Measurements from ENCODE around the gene APH1A. TPM values are rescaled to one million over a fixed set of nuclear protein-coding genes. Genes with fewer than 3 reads are reported as not detected.

The APH1A gene
- total RNA-seq, 1 donor from 2014 or later, result 170 TPM

GRCh38 chr1:150302338-150302737 lies 33.5 kb upstream of the APH1A start:
- Histone ChIP-seq H3K27me3 (ENCODE audit: control insufficient read depth, insufficient read depth, low read length) (no peaks in the 10 kb centered on the region), H3K4me3 (ENCODE audit: low read depth, low read length) (no peak overlapping the region), H3K36me3 (ENCODE audit: control insufficient read depth, insufficient read depth, low read length) (peaks cover 9% of the 10 kb centered on the region)
- FAIRE-seq (no peak), DNase-seq (ENCODE audit: low read depth) (no peak)
- no peak for TF ChIP-seq CTCF (IDR thresholded peaks at IDR 0.05; ENCODE audit: insufficient read depth, low read length, severe bottlenecking)

GRCh38 chr1:150299716-150300115 lies 30.9 kb upstream of the APH1A start:
- TF ChIP-seq CTCF (IDR thresholded peaks at IDR 0.05; ENCODE audit: insufficient read depth, low read length, severe bottlenecking), result no peak
- Histone ChIP-seq H3K36me3 (ENCODE audit: control insufficient read depth, insufficient read depth, low read length) (peaks cover 11% of the 10 kb centered on the region), H3K4me3 (ENCODE audit: low read depth, low read length) (no peak overlapping the region), H3K27me3 (ENCODE audit: control insufficient read depth, insufficient read depth, low read length) (no peaks in the 10 kb centered on the region)
- DNase-seq (ENCODE audit: low read depth) (no peak), FAIRE-seq (no peak)

- Histone ChIP-seq H3K4me3 (ENCODE audit: low read depth, low read length) (no peak overlapping the region), H3K36me3 (ENCODE audit: control insufficient read depth, insufficient read depth, low read length) (peaks cover 5% of the 10 kb centered on the region), H3K27me3 (ENCODE audit: control insufficient read depth, insufficient read depth, low read length) (no peaks in the 10 kb centered on the region)
- DNase-seq (ENCODE audit: low read depth) (no peak), FAIRE-seq (no peak)
- TF ChIP-seq CTCF (IDR thresholded peaks at IDR 0.05; ENCODE audit: insufficient read depth, low read length, severe bottlenecking), result no peak
Measured at GRCh38 chr1:150295476-150295875, 26.7 kb upstream of the APH1A start.

GRCh38 chr1:150293433-150294253 lies 24.8 kb upstream of the APH1A start, which contains the start of gene MRPS21:
TSS of gene MRPS21 (plus strand) at chr1:150293861. CDS start at chr1:150294367, 506 bp downstream.
- FAIRE-seq (no peak), DNase-seq (ENCODE audit: low read depth) (peak; percentile 75)
- Histone ChIP-seq H3K27me3 (ENCODE audit: control insufficient read depth, insufficient read depth, low read length) (no peaks in the 10 kb centered on the region), H3K4me3 (ENCODE audit: low read depth, low read length) (peak within 1 kb of the TSS; percentile 82), H3K36me3 (ENCODE audit: control insufficient read depth, insufficient read depth, low read length) (peaks cover 5% of the 10 kb centered on the region)
- no peak for TF ChIP-seq CTCF (IDR thresholded peaks at IDR 0.05; ENCODE audit: insufficient read depth, low read length, severe bottlenecking)

- DNase-seq (ENCODE audit: low read depth) (no peak), FAIRE-seq (no peak)
- no peak overlapping the region for H3K4me3 ChIP-seq (ENCODE audit: low read depth, low read length)
- no peak for TF ChIP-seq CTCF (IDR thresholded peaks at IDR 0.05; ENCODE audit: insufficient read depth, low read length, severe bottlenecking)
- no peaks in the 10 kb centered on the region for H3K27me3 ChIP-seq (ENCODE audit: control insufficient read depth, insufficient read depth, low read length)
- peaks cover 5% of the 10 kb centered on the region for H3K36me3 ChIP-seq (ENCODE audit: control insufficient read depth, insufficient read depth, low read length)
Measured at GRCh38 chr1:150288822-150289221, 20.0 kb upstream of the APH1A start.
